SK-N-SH (cell line): Measurements from ENCODE around the gene CACNA1D. TPM values are rescaled to one million over a fixed set of nuclear protein-coding genes. Genes with fewer than 3 reads are reported as not detected.

Experiments
- CTCF ChIA-PET: fragments of 300-600, 350-600 bp; formaldehyde crosslinking; extraction: SDS; loops from one replicate; lab custom pipeline; 2021; lab: Yijun Ruan, JAX
- POLR2A ChIA-PET: fragments of 350-600 bp; sonication (Branson Sonifier 250); formaldehyde crosslinking; extraction: SDS; loops from one replicate; lab custom pipeline; 2020; ENCODE audit warnings: antibody characterized with exemption, inconsistent platforms; lab: Yijun Ruan, JAX
- DNase-seq: peaks from one replicate; pipeline ENCODE4 v3.0.0; 2012
- H2AFZ ChIP-seq: fragments of 200-600 bp; sonication (generic); 2 replicates; pipeline ENCODE4 v1.8.1; 2016; ENCODE audit warnings: antibody characterized with exemption, mild to moderate bottlenecking, low read depth
- H3F3A ChIP-seq: fragments of 200-600 bp; sonication (generic); replicated peaks from 2 replicates; pipeline ENCODE3; 2016; ENCODE audit warnings: antibody characterized with exemption, mild to moderate bottlenecking; ENCODE audit not compliant: insufficient read depth
- H3K27ac ChIP-seq, 2 experiments: fragments of 200-500 bp in 1 of 2; fragments of 200-600 bp in 1 of 2; sonication (Bioruptor generic) in 1 of 2; sonication (generic), shearing (Covaris generic) in 1 of 2; 2 replicates each; pipeline versions ENCODE4 v1.5.1 to v1.6.1; 2014 to 2016; ENCODE audit warnings: low read depth in 2 of 2, inconsistent platforms in 1 of 2, low read length in 1 of 2, mild to moderate bottlenecking in 1 of 2, mixed read lengths in 1 of 2
- H3K27me3 ChIP-seq: fragments of 200-600 bp; sonication (generic), shearing (Covaris generic); 2 replicates; pipeline ENCODE4 v1.6.1; 2016; ENCODE audit warnings: mixed run types; ENCODE audit not compliant: insufficient read depth
- H3K36me3 ChIP-seq, 2 experiments: fragments of 200-500 bp in 1 of 2; fragments of 200-600 bp in 1 of 2; sonication (Bioruptor generic) in 1 of 2; sonication (generic) in 1 of 2; replicated peaks in 1 of 2; 2 replicates each; pipeline versions ENCODE3 to v1.5.1; 2014 to 2016; ENCODE audit warnings: low read length in 1 of 2, mild to moderate bottlenecking in 1 of 2; ENCODE audit not compliant: insufficient read depth in 2 of 2, control insufficient read depth in 1 of 2
- H3K4me1 ChIP-seq, 2 experiments: fragments of 200-500 bp in 1 of 2; fragments of 200-600 bp in 1 of 2; sonication (Bioruptor generic) in 1 of 2; sonication (generic), shearing (Covaris generic) in 1 of 2; 2 replicates each; pipeline versions ENCODE4 v1.5.1 to v1.6.1; 2014 to 2016; ENCODE audit warnings: low read depth in 1 of 2, low read length in 1 of 2, mixed run types in 1 of 2; ENCODE audit not compliant: insufficient read depth in 2 of 2, control insufficient read depth in 1 of 2
- H3K4me2 ChIP-seq: fragments of 200-600 bp; sonication (generic), shearing (Covaris generic); 2 replicates; pipeline ENCODE4 v1.6.1; 2017; ENCODE audit warnings: mixed run types
- H3K4me3 ChIP-seq, 2 experiments: fragments of 200-500 bp in 1 of 2; fragments of 200-600 bp in 1 of 2; sonication (Bioruptor generic) in 1 of 2; sonication (generic), shearing (Covaris generic) in 1 of 2; 2 replicates each; pipeline versions ENCODE4 v1.5.1 to v1.8.1; 2014 to 2016; ENCODE audit warnings: low read depth in 2 of 2, inconsistent platforms in 1 of 2, low read length in 1 of 2, mild to moderate bottlenecking in 1 of 2, mixed read lengths in 1 of 2, moderate library complexity in 1 of 2
- H3K79me2 ChIP-seq: fragments of 200-600 bp; sonication (generic); 2 replicates; pipeline ENCODE4 v1.8.1; 2017; ENCODE audit warnings: mild to moderate bottlenecking; ENCODE audit not compliant: insufficient read depth
- H3K9ac ChIP-seq: fragments of 200-600 bp; sonication (generic); 2 replicates; pipeline ENCODE4 v1.6.1; 2017; ENCODE audit warnings: mixed run types
- H3K9me2 ChIP-seq: fragments of 200-600 bp; sonication (generic); 2 replicates; pipeline ENCODE4 v1.6.1; 2017; ENCODE audit warnings: mixed run types
- H3K9me3 ChIP-seq: fragments of 200-600 bp; sonication (generic); 2 replicates; pipeline ENCODE4 v1.6.1; 2017; ENCODE audit warnings: mixed run types, mild to moderate bottlenecking, moderate library complexity
- H4K20me1 ChIP-seq: fragments of 200-600 bp; sonication (generic); 2 replicates; pipeline ENCODE4 v1.6.1; 2017; ENCODE audit warnings: mild to moderate bottlenecking, mixed run types; ENCODE audit not compliant: insufficient read depth
- EZH2phosphoT487 ChIP-seq: fragments of 200-600 bp; sonication (generic); IDR thresholded peaks from 2 replicates; pipeline ENCODE4 v1.6.1; 2017; ENCODE audit warnings: low read depth, mixed run types, mild to moderate bottlenecking, antibody characterized with exemption, moderate library complexity, borderline replicate concordance
- FOSL2 ChIP-seq: IDR thresholded peaks from 2 replicates; pipeline ENCODE4 v1.4.0; 2012; ENCODE audit warnings: low read depth, mild to moderate bottlenecking, moderate library complexity, borderline replicate concordance
- FOXJ3 ChIP-seq: sonication (generic); formaldehyde crosslinking; IDR thresholded peaks from 2 replicates; pipeline ENCODE4 v1.5.1; 2020; ENCODE audit warnings: mild to moderate bottlenecking, missing genetic modification reagents
- GATA2 ChIP-seq: sonication (generic); formaldehyde crosslinking; IDR thresholded peaks from 2 replicates; pipeline ENCODE4 v1.5.0; 2020; ENCODE audit warnings: mild to moderate bottlenecking, missing genetic modification reagents
- JUND ChIP-seq: IDR thresholded peaks from 2 replicates; pipeline ENCODE4 v1.4.0; 2012
- MAX ChIP-seq: IDR thresholded peaks from 2 replicates; pipeline ENCODE4 v1.4.0; 2012; ENCODE audit warnings: low read depth
- MEF2A ChIP-seq: IDR thresholded peaks from 2 replicates; pipeline ENCODE4 v1.4.0; 2012; ENCODE audit warnings: low read depth, borderline replicate concordance
- NRF1 ChIP-seq: IDR thresholded peaks from 2 replicates; pipeline ENCODE4 v1.6.1; 2012; ENCODE audit warnings: low read depth, mild to moderate bottlenecking, low read length
- REST ChIP-seq: IDR thresholded peaks from 2 replicates; pipeline ENCODE4 v1.6.1; 2012; ENCODE audit warnings: mild to moderate bottlenecking, low read depth, low read length, moderate library complexity
- SIN3A ChIP-seq: IDR thresholded peaks from 2 replicates; pipeline ENCODE4 v1.6.1; 2012; ENCODE audit warnings: low read depth, mild to moderate bottlenecking, low read length, moderate library complexity, borderline replicate concordance
- SMC3 ChIP-seq: IDR thresholded peaks from 2 replicates; pipeline ENCODE4 v1.6.1; 2012; ENCODE audit warnings: low read depth, low read length, improper control_type of control experiment
- TAF1 ChIP-seq: IDR thresholded peaks from 2 replicates; pipeline ENCODE4 v1.6.1; 2012; ENCODE audit warnings: low read depth, mild to moderate bottlenecking, low read length, moderate library complexity, borderline replicate concordance
- TCF12 ChIP-seq: IDR thresholded peaks from 2 replicates; pipeline ENCODE4 v1.4.0; 2012
- USF1 ChIP-seq: IDR thresholded peaks from 2 replicates; pipeline ENCODE4 v1.4.0; 2012; ENCODE audit warnings: low read depth, borderline replicate concordance
- USF2 ChIP-seq: fragments of 150-350 bp; IDR thresholded peaks from 2 replicates; pipeline ENCODE4 v1.6.1; 2017; ENCODE audit warnings: antibody characterized with exemption, low read length, low read depth, borderline replicate concordance
- ZBTB33 ChIP-seq: IDR thresholded peaks from 2 replicates; pipeline ENCODE4 v1.4.0; 2012; ENCODE audit warnings: low read depth, borderline replicate concordance
- WGBS: methylation state at CpG from one replicate; pipeline ENCODE4 v1.1.6; 2017; ENCODE audit warnings: low lambda C conversion rate; 5-methylcytosine and 5-hydroxymethylcytosine counted together
- polyA plus RNA-seq, 3 experiments: library from polyadenylated mRNA; depleted of rRNA; stranded (reverse); fragments of >200 nt; gene quantifications; 2 replicates each; pipeline ENCODE4 v1.2.3, GENCODE V29; 2012

CACNA1D gene
- polyA plus RNA-seq, 1 of the 3 experiments (the other 2 are of a cell fraction), result 0.12 TPM

GRCh38 chr3:53813229-53813628 lies 318.8 kb downstream of the CACNA1D start (continued):
- TF ChIP-seq USF2, result no peak
- TF ChIP-seq, all 33 proteins: peak for 0

GRCh38 chr3:53813876-53814275 lies 319.5 kb downstream of the CACNA1D start:
- H3K9ac ChIP-seq, result no peak overlapping the region
- no peak for TF ChIP-seq SMC3
- no peak for TF ChIP-seq FOXJ3 (CRISPR knock-in tag)
- TF ChIP-seq MEF2A, result no peak
- TF ChIP-seq SIN3A, result no peak
- no peak for TF ChIP-seq REST
- no peak for TF ChIP-seq GATA2
- no peak for TF ChIP-seq MAX
- TF ChIP-seq TAF1, result no peak
- no peak for TF ChIP-seq USF2
- TF ChIP-seq EZH2phosphoT487, result no peak
- TF ChIP-seq FOSL2, result no peak
- no peak for TF ChIP-seq NRF1
- no peak for TF ChIP-seq JUND
- TF ChIP-seq TCF12, result no peak
- no peak for TF ChIP-seq ZBTB33
- no peak for TF ChIP-seq USF1
- H3K4me3 ChIP-seq, result no peak overlapping the region
- H4K20me1 ChIP-seq, result no peaks in the 10 kb centered on the region
- H3K27me3 ChIP-seq, result no peaks in the 10 kb centered on the region
- H3K9me3 ChIP-seq, result no peaks in the 10 kb centered on the region
- DNase-seq, result no peak
- 64% methylated on average over 8 of the region's 10 CpGs for WGBS
- H3K9me2 ChIP-seq, result no peaks in the 10 kb centered on the region
- no peaks in the 10 kb centered on the region for H3K36me3 ChIP-seq
- H2AFZ ChIP-seq, result no peak overlapping the region
- H3K4me2 ChIP-seq, result no peak overlapping the region
- no peaks in the 10 kb centered on the region for H3K79me2 ChIP-seq
- no peaks in the 10 kb centered on the region for H3F3A ChIP-seq
- ChIA-PET CTCF (interaction anchor here (1.3 kb wide), 1 partner anchor 8 kb away, joined by 3 read pairs; no protein-coding TSS in a partner anchor), POLR2A (no interaction called here)
- peaks cover 0 to 4% of the 10 kb centered on the region in 2 experiments; a peak in 1 of 4 replicates for H3K4me1 ChIP-seq
- H3K27ac ChIP-seq, result no peak overlapping the region
